Gastroesophageal sphincter (tissue), 4 donors: ENCODE measurements around the gene CIITA. TPM values are rescaled to one million over a fixed set of nuclear protein-coding genes. Genes with fewer than 3 reads are reported as not detected.

ENCODE experiments used
- ATAC-seq: fragments of 150-250 bp; one replicate; pipeline ENCODE4 v1.9.1; 2016; ENCODE audit warnings: mild to moderate bottlenecking, moderate library complexity
- H3K27ac ChIP-seq, 4 donors: fragments of 200-600 bp; sonication (generic) in 3 of 4; 1 replicate in 3 of 4; 2 replicates in 1 of 4; pipeline ENCODE4 v1.5.1; 2016 to 2019
- H3K27me3 ChIP-seq: fragments of 200-600 bp; sonication (generic); one replicate; pipeline ENCODE4 v1.5.1; 2019
- H3K36me3 ChIP-seq, 2 donors: fragments of 200-600 bp; sonication (generic); one replicate each; pipeline ENCODE4 v1.5.1; 2019; ENCODE audit warnings: control low read depth in 1 of 2
- H3K4me1 ChIP-seq, 3 donors: fragments of 200-600 bp; sonication (generic); 1 replicate in 2 of 3; 2 replicates in 1 of 3; pipeline ENCODE4 v1.5.1; 2016 to 2019; ENCODE audit warnings: control low read depth in 2 of 3
- H3K4me3 ChIP-seq, 2 donors: fragments of 200-600 bp; sonication (generic); one replicate each; pipeline ENCODE4 v1.5.1; 2019; ENCODE audit warnings: mild to moderate bottlenecking in 1 of 2, moderate library complexity in 1 of 2
- H3K9me3 ChIP-seq, 3 donors: fragments of 200-600 bp; sonication (generic); one replicate each; pipeline ENCODE4 v1.5.1; 2017 to 2019; ENCODE audit warnings: control low read depth in 2 of 3
- CTCF ChIP-seq, 4 experiments: fragments of 200-600 bp in 2 of 4; fragments of 450-650 bp in 2 of 4; sonication (generic) in 1 of 4; IDR thresholded peaks; one replicate each; pipeline ENCODE4 v1.5.1; 2017 to 2019; ENCODE audit warnings: antibody characterized with exemption in 4 of 4, mild to moderate bottlenecking in 2 of 4, moderate library complexity in 2 of 4
- EP300 ChIP-seq: sonication (generic); formaldehyde crosslinking; IDR thresholded peaks from one replicate; pipeline ENCODE4 v1.6.1; 2017; ENCODE audit warnings: antibody characterized with exemption, mild to moderate bottlenecking
- POLR2A ChIP-seq, 2 donors: fragments of 450-650 bp; IDR thresholded peaks; one replicate each; pipeline ENCODE4 v1.6.1; 2017; ENCODE audit warnings: antibody characterized with exemption in 2 of 2, mild to moderate bottlenecking in 2 of 2, moderate library complexity in 1 of 2
- POLR2AphosphoS5 ChIP-seq: sonication (generic); formaldehyde crosslinking; IDR thresholded peaks from one replicate; pipeline ENCODE4 v1.6.1; 2017; ENCODE audit warnings: antibody characterized with exemption
- WGBS, 2 donors: methylation state at CpG; one replicate each; pipeline ENCODE4 v1.1.5; 2018; ENCODE audit warnings: low coverage in 1 of 2; 5-methylcytosine and 5-hydroxymethylcytosine counted together
- total RNA-seq, 4 donors: library from RNA; depleted of rRNA; stranded (reverse); fragments of >200 nt; gene quantifications; one replicate each; pipeline ENCODE4 v1.1.0, GENCODE V29; 2016

The CIITA gene
- total RNA-seq, 4 donors from 2014 or later = 4.3 to 26.5 (median 7.4) TPM

GRCh38 chr16:10851512-10851911, 25.5 kb upstream of the CIITA start:
- H3K4me1 ChIP-seq = no peaks in the 10 kb centered on the region
- TF ChIP-seq POLR2A (IDR thresholded peaks at IDR 0.05) = no peak
- TF ChIP-seq POLR2AphosphoS5 = no peak
- TF ChIP-seq EP300 = no peak
- no peak for TF ChIP-seq CTCF (IDR thresholded peaks at IDR 0.05)
- ATAC-seq = no peak
- H3K27me3 ChIP-seq = no peaks in the 10 kb centered on the region
- H3K9me3 ChIP-seq = no peaks in the 10 kb centered on the region
- no peaks in the 10 kb centered on the region for H3K36me3 ChIP-seq
- H3K27ac ChIP-seq = no peak overlapping the region
- WGBS, 2 donors = 100% methylated on average over 1 of the region's 3 CpGs
- no peak overlapping the region for H3K4me3 ChIP-seq

DNA sequence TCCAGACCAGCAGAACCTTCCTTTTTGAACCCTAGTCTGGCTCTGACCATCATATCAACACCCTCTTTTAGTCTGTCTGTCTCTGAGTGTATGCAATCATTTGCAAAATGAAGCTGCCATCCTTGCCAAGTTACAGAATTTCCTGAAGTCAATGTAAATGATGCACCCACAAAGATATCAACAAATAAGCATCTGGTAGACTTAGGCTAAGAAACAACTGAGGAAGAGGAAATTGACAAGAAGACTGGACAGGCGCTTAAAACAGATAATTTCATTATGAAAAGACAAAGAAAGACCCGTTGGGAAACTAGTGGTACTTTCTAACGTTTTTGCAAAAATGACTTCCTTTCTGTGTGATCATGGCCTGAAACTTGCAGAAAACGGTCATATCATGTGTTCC, 24.7 kb upstream of the CIITA start:
- H3K27ac ChIP-seq = no peak overlapping the region
- no peaks in the 10 kb centered on the region for H3K36me3 ChIP-seq
- no peak for ATAC-seq
- H3K27me3 ChIP-seq = no peaks in the 10 kb centered on the region
- no peaks in the 10 kb centered on the region for H3K4me1 ChIP-seq
- no peak overlapping the region for H3K4me3 ChIP-seq
- TF ChIP-seq POLR2A (IDR thresholded peaks at IDR 0.05) (no peak), POLR2AphosphoS5 (no peak), EP300 (no peak), CTCF (IDR thresholded peaks at IDR 0.05) (no peak)
- WGBS, 2 donors = 49 to 58% methylated on average over 3 to 4 of the region's 4 CpGs
- H3K9me3 ChIP-seq = no peaks in the 10 kb centered on the region

GRCh38 chr16:10852948-10853347, 24.1 kb upstream of the CIITA start:
- Histone ChIP-seq H3K36me3 (no peaks in the 10 kb centered on the region), H3K4me1 (no peaks in the 10 kb centered on the region), H3K27me3 (no peaks in the 10 kb centered on the region), H3K9me3 (no peaks in the 10 kb centered on the region), H3K27ac (no peak overlapping the region), H3K4me3 (no peak overlapping the region)
- no peak for TF ChIP-seq CTCF (IDR thresholded peaks at IDR 0.05)
- no peak for TF ChIP-seq EP300
- no peak for TF ChIP-seq POLR2A (IDR thresholded peaks at IDR 0.05)
- no peak for TF ChIP-seq POLR2AphosphoS5
- ATAC-seq = no peak
- WGBS, 2 donors = 84 to 92% methylated on average over 4 to 5 of the region's 5 CpGs

GRCh38 chr16:10856042-10856441, 21.0 kb upstream of the CIITA start:
- WGBS, 2 donors = no CpG with 5 or more reads among the region's 2 CpGs
- no peak for ATAC-seq
- Histone ChIP-seq H3K27me3 (no peaks in the 10 kb centered on the region), H3K4me3 (no peak overlapping the region), H3K4me1 (no peaks in the 10 kb centered on the region), H3K9me3 (no peaks in the 10 kb centered on the region), H3K36me3 (no peaks in the 10 kb centered on the region), H3K27ac (no peak overlapping the region)
- no peak for TF ChIP-seq POLR2A (IDR thresholded peaks at IDR 0.05)
- TF ChIP-seq EP300 = no peak
- TF ChIP-seq POLR2AphosphoS5 = no peak
- no peak for TF ChIP-seq CTCF (IDR thresholded peaks at IDR 0.05)

- H3K36me3 ChIP-seq = no peaks in the 10 kb centered on the region
- H3K9me3 ChIP-seq = no peaks in the 10 kb centered on the region
- H3K27ac ChIP-seq = no peak overlapping the region
- TF ChIP-seq CTCF (IDR thresholded peaks at IDR 0.05) = no peak
- TF ChIP-seq POLR2AphosphoS5 = no peak
- H3K4me1 ChIP-seq = no peaks in the 10 kb centered on the region
- H3K27me3 ChIP-seq = no peaks in the 10 kb centered on the region
- ATAC-seq = no peak
- no peak overlapping the region for H3K4me3 ChIP-seq
- WGBS, 2 donors = 44 to 54% methylated on average over 1 of the region's 1 CpG
Measured at GRCh38 chr16:10858203-10858602, 18.8 kb upstream of the CIITA start.
